ENCODE measurements around the gene EMC8. TPM values are rescaled to one million over a fixed set of nuclear protein-coding genes. Genes with fewer than 3 reads are reported as not detected.

EMC8 gene
- total and polyA plus RNA-seq, 2 donors (not counting 1 experiment from before 2014, with no cell fraction given), result 22.1 to 33.1 TPM

- Histone ChIP-seq H3K4me2 (replicated peaks; ENCODE audit: low read depth, low read length, poor library complexity, severe bottlenecking) (no peak overlapping the region), H3K9ac (ENCODE audit: low read length) (no peak overlapping the region), H3K9me3 (ENCODE audit: control extremely low read depth in 1 of 3, control insufficient read depth in 2 of 3, insufficient read depth in 1 of 3, low read length in 2 of 3) (no peaks in the 10 kb centered on the region), H3K4me3 (ENCODE audit: control extremely low read depth in 1 of 5, extremely low read depth in 1 of 5, insufficient read depth in 1 of 5, low read depth in 2 of 5, low read length in 4 of 5) (no peak overlapping the region), H3K27me3 (replicated peaks in 1 of 4; ENCODE audit: control extremely low read depth in 1 of 4, control insufficient read depth in 3 of 4, insufficient read depth in 4 of 4, low read length in 3 of 4) (no peaks in the 10 kb centered on the region), H3K36me3 (replicated peaks in 1 of 2; ENCODE audit: control extremely low read depth in 1 of 2, control insufficient read depth in 1 of 2, extremely low read depth in 1 of 2, insufficient read depth in 2 of 2, low read length in 1 of 2) (peaks cover 0 to 41% of the 10 kb centered on the region in 2 experiments), H3K27ac (ENCODE audit: low read length in 2 of 2) (no peak overlapping the region), H3K79me2 (ENCODE audit: control insufficient read depth, insufficient read depth, low read length) (peaks cover 99% of the 10 kb centered on the region), H4K20me1 (ENCODE audit: control insufficient read depth, insufficient read depth, low read length, poor library complexity, severe bottlenecking) (peaks cover 78% of the 10 kb centered on the region), H3K4me1 (ENCODE audit: control insufficient read depth in 2 of 2, insufficient read depth in 2 of 2, low read length in 2 of 2) (peaks cover 9% of the 10 kb centered on the region in 2 donors), H2AFZ (ENCODE audit: insufficient read depth, low read depth, low read length, poor library complexity, severe bottlenecking) (no peak overlapping the region)
- intact Hi-C loops (cut with micrococcal nuclease), result loop anchor here (10.0 kb wide), 1 partner anchor 240 kb away; no protein-coding TSS in a partner anchor
- TF ChIP-seq CTCF (IDR thresholded peaks at IDR 0.05), result no peak
- no peak for TF ChIP-seq EZH2 (IDR thresholded peaks at IDR 0.05; ENCODE audit: borderline replicate concordance, insufficient read depth, low read depth, low read length, poor library complexity, severe bottlenecking)
- H3K27ac Mint-ChIP-seq, result no peak overlapping the region
- no peak overlapping the region for H3K4me3 Mint-ChIP-seq
- ChIA-PET POLR2A (no interaction called here), CTCF (no interaction called here)
- 84% methylated on average over 6 of the region's 8 CpGs for WGBS (ENCODE audit: insufficient coverage)
- H3K27me3 Mint-ChIP-seq, result no peaks in the 10 kb centered on the region
- peaks cover 30% of the 10 kb centered on the region for H3K4me1 Mint-ChIP-seq
- DNase-seq, result no peak
- ATAC-seq (ENCODE audit: low read depth), result no peak
- H3K9me3 Mint-ChIP-seq (ENCODE audit: insufficient read depth), result no peaks in the 10 kb centered on the region
Measured at GRCh38 chr16:85794696-85795095, 4.6 kb downstream of the EMC8 start.

GRCh38 chr16:85793662-85794298 lies 5.6 kb downstream of the EMC8 start:
- Mint-ChIP-seq H3K27ac (no peak overlapping the region), H3K4me3 (no peak overlapping the region), H3K9me3 (ENCODE audit: insufficient read depth) (no peaks in the 10 kb centered on the region), H3K27me3 (no peaks in the 10 kb centered on the region), H3K4me1 (peaks cover 31% of the 10 kb centered on the region)
- no peak overlapping the region for H3K4me2 ChIP-seq (replicated peaks; ENCODE audit: low read depth, low read length, poor library complexity, severe bottlenecking)
- H3K79me2 ChIP-seq (ENCODE audit: control insufficient read depth, insufficient read depth, low read length), result peaks cover 91% of the 10 kb centered on the region
- no peaks in the 10 kb centered on the region for H3K9me3 ChIP-seq (ENCODE audit: control extremely low read depth in 1 of 3, control insufficient read depth in 2 of 3, insufficient read depth in 1 of 3, low read length in 2 of 3)
- no peak overlapping the region for H3K9ac ChIP-seq (ENCODE audit: low read length)
- no peak overlapping the region for H2AFZ ChIP-seq (ENCODE audit: insufficient read depth, low read depth, low read length, poor library complexity, severe bottlenecking)
- no peak overlapping the region for H3K27ac ChIP-seq (ENCODE audit: low read length in 2 of 2)
- ChIA-PET POLR2A (no interaction called here), CTCF (interaction anchor here (0.8 to 1.4 kb wide), 2 partner anchors 23 to 223 kb away, joined by 3 read pairs; no protein-coding TSS in a partner anchor)
- no peak for DNase-seq
- no peak for ATAC-seq (ENCODE audit: low read depth)
- H3K4me3 ChIP-seq (ENCODE audit: control extremely low read depth in 1 of 5, extremely low read depth in 1 of 5, insufficient read depth in 1 of 5, low read depth in 2 of 5, low read length in 4 of 5), result no peak overlapping the region
- TF ChIP-seq EZH2 (IDR thresholded peaks at IDR 0.05; ENCODE audit: borderline replicate concordance, insufficient read depth, low read depth, low read length, poor library complexity, severe bottlenecking) (no peak), CTCF (IDR thresholded peaks at IDR 0.05) (no peak)
- intact Hi-C loops (cut with micrococcal nuclease), result loop anchor here (10.0 kb wide), 1 partner anchor 239 kb away; no protein-coding TSS in a partner anchor
- peaks cover 0 to 45% of the 10 kb centered on the region in 2 experiments for H3K36me3 ChIP-seq (replicated peaks in 1 of 2; ENCODE audit: control extremely low read depth in 1 of 2, control insufficient read depth in 1 of 2, extremely low read depth in 1 of 2, insufficient read depth in 2 of 2, low read length in 1 of 2)
- peaks cover 7 to 9% of the 10 kb centered on the region in 2 donors for H3K4me1 ChIP-seq (ENCODE audit: control insufficient read depth in 2 of 2, insufficient read depth in 2 of 2, low read length in 2 of 2)
- no peaks in the 10 kb centered on the region for H3K27me3 ChIP-seq (replicated peaks in 1 of 4; ENCODE audit: control extremely low read depth in 1 of 4, control insufficient read depth in 3 of 4, insufficient read depth in 4 of 4, low read length in 3 of 4)
- peaks cover 75% of the 10 kb centered on the region for H4K20me1 ChIP-seq (ENCODE audit: control insufficient read depth, insufficient read depth, low read length, poor library complexity, severe bottlenecking)
- 100% methylated on average over 1 of the region's 5 CpGs for WGBS (ENCODE audit: insufficient coverage)
